ENCODE results near the gene ZNF609.

The ZNF609 gene

DNA sequence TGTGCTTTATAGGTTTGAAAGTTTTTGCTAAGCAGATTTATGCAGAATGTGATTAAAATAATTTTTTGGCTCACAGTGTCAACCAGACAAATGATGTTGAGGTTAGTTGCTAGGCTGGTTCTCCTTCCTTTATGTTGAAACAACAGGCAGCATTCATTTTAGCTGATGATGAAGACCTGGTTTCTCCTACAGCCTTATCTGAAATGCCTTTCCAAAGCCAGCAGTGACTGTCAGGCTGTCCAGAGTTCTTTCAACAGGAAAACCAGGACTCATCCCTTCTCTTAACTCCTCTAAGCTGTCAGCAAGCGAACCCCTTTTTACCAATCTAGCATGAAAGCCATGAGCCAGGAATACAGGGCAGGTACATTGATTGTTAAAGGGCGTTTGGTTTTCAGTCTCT, 84.1 kb downstream of the ZNF609 start:
- DNase-seq (ENCODE audit: low read depth) = no peak

DNA sequence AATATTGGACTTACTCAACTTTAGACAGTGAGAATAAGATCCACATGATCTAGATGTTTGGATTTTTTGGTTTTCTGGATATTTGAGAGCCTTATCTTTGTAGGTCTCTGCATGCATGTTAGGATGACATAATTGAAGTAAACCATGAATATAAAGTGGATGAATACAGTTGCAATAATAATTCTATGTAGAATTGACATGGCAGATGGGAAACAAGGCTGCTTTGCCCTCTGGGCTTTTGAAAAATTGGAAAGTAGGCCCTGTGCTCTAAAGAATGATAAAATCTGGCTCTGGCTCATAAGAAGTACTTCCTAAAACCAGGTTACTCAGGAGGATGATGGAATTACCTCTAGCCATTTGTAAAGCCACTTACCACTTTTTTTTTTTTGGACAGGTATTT, 86.9 kb downstream of the ZNF609 start:
- DNase-seq (ENCODE audit: low read depth) = no peak

DNA sequence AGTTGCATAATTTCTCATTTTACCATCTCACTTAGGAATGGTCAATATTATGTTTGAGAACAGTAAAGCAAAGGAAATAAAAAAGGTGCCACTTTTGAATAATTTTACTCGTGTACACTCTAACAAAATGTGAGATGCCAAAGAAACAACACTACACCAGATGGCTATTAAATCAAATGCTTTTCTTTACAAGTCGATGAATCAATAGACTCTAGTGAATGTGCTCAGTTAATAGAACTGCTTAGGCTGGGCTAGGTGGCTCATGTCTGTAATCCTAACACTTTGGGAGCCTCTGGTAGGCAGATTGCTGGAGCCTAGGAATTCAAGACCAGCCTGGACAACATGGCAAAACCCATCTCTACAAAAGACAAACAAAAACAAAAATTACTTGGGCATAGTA, 87.9 kb downstream of the ZNF609 start:
- no peak for DNase-seq (ENCODE audit: low read depth)

DNA sequence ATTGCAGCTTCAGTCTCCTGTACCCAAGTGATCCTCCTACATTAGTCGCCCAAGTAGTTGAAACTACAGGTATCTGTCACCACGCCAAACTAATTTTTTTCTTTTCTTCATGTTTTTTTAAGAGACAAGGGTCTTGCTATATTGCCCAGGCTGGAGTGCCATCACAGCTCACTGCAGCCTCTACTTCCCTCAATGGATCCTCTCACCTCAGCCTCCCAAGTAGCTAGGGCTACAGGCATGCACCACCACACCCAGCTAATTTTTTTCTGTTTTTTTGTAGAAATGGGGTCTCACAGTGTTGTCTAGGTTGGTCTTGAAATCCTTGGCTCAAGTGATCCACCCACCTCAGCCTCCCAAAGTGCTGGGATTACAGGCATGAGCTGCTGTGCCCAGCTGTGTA, 89.5 kb downstream of the ZNF609 start:
- no peak for DNase-seq (ENCODE audit: low read depth)

DNA sequence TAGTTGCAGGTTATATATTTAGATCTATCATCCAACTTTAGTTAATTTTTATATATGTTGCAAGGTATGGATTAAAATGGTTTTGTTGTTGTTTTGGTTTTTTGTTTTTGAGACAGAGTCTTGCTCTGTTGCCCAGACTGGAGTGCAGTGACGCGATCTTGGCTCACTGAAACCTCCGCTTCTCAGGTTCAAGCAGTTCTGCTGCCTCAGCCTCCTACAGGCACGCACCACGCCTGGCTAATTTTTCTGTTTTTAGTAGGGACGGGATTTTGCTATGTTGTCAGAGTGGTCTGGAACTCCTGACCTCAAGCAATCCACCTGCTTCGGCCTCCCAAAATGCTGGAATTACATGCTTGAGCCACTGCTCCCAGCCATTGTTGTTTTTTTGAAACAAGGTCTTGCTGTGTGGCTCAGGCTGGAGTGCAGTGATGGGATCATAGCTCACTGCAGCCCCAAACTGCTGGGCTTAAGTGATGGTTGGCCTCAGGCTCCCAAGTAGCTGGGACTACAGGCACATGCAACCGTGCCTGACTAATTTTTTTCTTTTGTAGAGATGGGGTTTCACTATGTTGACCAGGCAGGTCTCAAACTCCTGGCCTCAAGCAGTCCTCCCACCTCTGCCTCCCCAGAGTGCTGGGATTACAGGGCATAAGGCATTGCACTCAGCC, 92.0 kb downstream of the ZNF609 start:
- DNase-seq (ENCODE audit: low read depth) = no peak

DNA sequence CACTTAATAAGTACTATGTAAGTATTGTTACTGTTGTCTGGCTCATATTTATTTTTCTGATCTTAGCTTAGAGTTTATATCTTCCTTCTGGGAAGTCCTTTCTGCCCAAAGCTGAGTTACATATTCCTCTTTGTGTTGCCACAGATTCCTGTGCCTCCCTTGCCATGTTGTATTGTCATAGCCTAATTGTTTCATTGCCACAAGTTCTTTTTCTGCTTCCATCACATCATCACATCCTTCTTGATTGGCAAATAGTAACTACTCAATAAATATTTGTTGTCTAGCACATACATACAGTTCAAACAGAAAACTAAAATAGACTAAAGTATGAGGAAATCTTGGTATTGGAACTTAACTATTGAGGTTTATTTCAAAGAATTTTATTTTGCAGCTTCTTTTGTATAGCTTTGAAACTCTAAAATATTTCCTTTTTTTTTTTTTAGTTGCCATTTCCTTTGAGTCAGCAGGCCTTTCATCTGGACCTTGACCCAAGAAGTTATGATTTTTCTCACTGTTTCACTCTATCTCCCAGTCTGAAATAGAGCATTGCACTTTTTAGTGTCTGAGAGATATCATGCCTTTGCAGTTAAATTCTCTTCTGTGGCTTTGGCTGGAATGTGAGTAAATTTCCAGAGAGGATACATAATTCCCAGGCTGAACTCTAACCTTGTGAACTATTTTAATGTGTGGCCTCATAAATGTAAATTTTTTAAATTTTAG, 98.2 kb downstream of the ZNF609 start:
- no peak for DNase-seq (ENCODE audit: low read depth)

DNA sequence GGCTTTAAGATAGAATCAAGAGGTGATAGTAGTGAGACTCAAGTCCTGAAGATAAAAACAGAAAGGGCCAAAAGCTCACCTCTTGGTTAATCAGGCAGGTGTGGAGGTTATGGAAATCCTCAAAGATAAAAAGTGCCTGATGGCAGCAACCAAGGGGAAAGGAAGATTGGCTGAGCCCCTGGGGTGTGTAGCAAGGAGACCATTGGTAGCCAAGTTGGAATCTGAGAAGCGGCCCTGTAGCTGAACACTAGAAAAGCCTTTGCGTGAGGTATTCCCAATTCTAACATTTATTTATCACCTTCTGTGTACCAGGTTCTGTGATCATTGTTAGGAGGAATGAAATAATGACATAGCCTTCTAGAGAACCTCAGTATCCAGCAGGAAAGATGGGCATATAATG, 98.9 kb downstream of the ZNF609 start:
- no peak for DNase-seq (ENCODE audit: low read depth)

DNA sequence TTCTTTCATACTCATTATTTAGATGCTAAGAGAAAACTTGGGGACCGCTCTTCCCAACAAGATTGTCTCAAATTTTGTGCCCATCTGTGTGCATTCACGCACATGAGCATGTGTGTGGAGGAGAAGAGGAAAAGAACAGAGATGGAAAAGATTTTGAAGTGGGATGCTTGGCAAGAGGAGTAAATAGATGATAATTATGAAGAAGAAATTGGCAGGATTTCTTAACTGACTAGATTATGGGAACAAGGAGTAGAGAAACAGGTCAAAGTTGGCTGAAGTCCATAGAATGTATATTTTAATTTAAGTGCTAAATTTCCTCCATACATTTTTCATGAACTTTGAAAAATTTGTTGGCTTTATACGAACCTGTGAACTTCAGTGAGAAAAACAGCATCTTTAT, 100.1 kb downstream of the ZNF609 start:
- no peak for DNase-seq (ENCODE audit: low read depth)

DNA sequence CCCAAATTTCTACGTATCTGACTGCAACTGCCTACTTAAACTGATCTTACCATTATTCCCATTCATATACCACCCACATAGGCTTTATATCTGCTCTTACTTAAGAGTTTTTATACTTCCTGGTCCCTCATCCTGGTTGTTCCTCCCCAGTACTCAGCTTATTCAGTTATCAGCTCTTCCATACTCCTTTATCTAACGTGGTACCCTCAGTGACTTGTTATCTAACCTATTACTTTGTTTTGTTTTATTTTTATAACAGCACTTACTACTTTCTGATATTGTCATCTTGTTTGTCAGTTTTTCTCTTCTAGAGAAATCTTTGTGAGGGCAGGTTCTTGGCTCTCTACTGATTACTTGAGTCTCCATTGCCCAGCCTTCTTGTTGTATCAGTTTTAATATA, 100.6 kb downstream of the ZNF609 start:
- DNase-seq (ENCODE audit: low read depth) = no peak

DNA sequence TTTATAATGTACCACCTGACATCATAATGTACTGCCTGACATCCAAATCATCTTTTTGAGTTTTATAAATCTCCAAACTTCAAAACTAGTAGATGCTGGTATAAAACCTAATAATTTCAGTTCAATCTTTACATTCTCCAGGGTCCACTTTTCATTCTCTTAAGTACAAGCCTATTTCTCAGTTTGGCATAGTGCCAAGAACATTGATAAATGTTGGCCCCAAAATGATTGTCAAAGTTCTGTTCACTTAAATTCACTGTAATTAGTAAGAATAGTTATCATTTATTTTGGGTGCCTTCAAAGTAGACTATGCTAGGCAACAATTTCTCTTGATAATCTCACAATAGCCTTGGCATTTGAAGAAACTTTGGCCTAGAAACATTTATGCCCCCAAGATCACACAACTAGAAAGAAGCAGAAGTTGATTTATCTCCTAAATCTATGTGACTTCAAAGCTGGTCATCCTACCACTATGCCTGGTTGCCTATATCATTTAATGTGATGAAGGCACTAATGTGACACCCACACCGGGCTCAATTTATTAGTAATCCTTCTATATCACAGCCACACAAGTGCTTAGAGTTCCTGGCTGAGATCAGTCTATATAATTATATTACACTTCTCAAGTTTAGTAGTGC, 101.7 kb downstream of the ZNF609 start:
- DNase-seq (ENCODE audit: low read depth) = no peak

DNA sequence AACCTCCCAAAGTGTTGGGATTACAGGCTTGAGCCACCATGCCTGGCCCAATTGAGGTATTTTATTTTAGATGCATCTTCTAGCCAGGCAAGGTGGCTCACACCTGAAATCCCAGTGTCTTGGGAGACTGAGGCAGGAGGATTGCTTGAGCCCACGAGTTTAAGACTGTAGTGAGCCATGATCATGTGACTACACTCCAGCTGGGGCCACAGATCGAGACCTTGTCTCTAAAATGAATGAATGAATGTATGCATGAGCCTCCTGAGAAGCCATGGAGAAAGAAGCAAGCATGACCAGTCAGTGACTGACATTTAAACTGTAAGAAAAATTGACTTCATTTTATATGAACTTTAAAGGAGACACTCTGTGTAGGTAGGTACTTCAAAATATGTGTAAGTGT, 105.7 kb downstream of the ZNF609 start:
- no peak for DNase-seq (ENCODE audit: low read depth)

DNA sequence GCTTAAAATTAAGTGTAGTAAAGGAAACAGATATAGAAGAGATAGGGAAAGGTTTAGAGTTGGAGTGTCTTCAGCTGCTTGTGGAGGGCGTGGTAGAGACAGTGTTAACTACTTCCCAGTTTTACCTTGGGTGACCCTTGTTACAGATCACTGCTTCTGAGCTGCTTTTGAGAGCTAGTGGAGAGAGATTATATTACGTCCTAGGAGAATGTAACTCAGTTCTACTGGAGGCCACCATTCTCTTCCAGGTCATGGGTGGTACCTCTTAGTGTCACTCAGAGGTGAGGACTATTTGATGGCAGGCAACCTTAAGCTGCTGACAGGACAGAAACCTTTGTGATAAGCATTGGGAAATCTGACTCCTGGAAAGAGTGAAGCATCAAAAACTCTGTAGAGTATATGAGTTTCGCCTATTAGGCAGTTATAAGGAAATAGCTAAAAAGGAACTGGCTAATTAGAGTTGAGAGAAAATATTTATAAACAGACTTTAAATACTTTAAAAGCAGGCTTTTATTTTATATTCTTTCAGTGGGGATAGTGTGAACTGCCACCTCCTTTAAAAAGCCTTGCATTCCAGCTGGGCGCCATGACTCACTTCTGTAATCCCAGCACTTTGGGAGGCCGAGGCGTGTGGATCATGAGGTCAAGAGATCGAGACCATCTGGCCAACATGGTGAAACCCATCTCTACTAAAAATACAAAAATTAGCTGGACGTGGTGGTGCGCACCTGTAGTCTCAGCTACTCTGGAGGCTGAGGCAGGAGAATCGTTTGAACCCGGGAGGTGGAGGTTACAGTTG, 106.5 kb downstream of the ZNF609 start:
- DNase-seq (ENCODE audit: low read depth) = no peak

DNA sequence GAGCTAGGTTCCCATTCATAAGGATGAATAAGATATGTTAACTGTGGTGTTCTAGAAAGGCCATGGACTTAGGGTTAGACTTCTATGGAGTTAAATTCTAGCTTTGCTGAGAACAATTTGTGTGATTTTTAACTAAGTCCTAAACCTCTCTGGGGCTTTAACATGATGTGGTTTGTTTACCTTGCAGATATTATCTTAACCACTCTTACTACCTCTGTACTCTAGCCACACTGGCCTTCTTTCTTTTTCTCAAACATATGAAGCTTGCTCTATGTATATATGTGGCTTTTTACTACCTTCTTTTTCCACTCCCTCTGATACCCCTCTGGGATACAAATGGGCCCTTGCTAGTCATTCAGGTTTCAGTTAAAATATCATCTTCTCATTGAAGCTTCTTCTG, 108.4 kb downstream of the ZNF609 start:
- DNase-seq (ENCODE audit: low read depth) = no peak

DNA sequence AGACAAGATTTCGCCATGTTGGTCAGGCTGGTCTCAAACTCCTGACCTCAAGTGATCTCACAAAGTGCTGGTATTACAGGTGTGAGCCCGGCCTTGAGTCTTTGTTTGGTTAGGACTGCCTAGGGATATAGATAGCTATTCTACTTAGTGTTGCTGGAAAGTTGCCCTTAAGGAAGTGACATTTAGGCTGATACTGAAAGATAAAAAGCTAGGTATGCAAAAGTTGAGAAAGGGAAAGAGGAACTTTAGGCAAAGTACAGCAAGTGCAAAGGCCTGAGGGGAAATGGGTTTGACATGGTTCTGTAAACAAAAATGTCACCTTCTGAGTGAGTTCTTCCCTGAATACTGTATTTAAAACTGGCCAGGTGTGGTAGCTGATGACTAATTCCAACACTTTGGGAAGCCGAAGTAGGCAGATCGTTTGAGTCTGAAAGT, 111.5 kb downstream of the ZNF609 start:
- DNase-seq (ENCODE audit: low read depth) = no peak

DNA sequence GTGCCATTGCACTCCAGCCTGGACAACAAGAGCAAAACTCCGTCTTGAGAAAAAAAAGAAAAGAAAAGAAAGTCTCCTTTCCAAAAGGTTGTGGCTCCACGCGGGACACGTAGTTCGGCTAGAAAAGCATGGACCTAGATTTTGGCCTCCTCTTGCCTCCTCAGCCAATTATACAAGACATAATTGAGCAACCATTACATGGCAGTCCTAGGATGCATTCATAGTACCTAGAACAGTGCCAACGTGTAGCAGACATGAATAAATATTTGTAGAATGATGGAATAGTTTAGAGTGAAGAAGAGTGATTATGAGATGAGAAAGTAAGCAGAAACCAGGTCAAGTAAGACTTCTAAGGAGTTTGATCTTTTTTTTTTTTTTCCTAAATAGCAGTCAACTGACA, 112.5 kb downstream of the ZNF609 start:
- no peak for DNase-seq (ENCODE audit: low read depth)

DNA sequence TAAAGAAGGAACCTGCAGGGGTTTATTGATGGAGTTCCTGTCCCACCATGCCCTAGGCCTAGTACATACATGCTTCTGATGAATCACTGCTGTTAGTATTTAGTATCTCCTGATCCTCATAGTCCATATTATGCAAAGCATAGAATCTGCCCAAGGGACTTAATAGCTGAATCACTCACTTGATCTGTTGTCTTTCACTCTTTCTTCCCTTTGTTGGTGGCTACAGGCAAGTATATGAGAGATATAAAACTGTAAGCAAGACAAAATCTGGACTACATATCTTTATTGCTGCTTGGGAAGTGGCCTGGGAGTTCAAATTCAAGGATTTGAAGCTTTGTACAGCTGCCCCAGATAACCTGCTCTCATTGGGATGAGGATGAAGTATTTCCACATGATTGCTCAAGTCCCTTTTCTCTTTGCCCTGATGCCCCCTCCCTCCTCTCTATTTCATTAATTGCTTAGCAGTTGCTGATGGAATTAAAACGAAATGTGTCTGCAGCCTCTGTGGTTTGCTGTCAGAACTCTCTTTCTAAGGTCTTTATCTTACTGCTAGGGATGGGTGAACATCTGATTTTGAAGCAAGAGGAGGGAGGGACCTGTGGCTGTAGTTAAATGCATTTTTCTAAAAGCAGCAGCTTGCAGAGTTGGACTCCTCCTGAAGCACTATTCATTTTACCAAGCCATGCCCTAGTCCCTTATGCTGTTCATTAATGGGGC, 114.1 kb downstream of the ZNF609 start:
- no peak for DNase-seq (ENCODE audit: low read depth)

DNA sequence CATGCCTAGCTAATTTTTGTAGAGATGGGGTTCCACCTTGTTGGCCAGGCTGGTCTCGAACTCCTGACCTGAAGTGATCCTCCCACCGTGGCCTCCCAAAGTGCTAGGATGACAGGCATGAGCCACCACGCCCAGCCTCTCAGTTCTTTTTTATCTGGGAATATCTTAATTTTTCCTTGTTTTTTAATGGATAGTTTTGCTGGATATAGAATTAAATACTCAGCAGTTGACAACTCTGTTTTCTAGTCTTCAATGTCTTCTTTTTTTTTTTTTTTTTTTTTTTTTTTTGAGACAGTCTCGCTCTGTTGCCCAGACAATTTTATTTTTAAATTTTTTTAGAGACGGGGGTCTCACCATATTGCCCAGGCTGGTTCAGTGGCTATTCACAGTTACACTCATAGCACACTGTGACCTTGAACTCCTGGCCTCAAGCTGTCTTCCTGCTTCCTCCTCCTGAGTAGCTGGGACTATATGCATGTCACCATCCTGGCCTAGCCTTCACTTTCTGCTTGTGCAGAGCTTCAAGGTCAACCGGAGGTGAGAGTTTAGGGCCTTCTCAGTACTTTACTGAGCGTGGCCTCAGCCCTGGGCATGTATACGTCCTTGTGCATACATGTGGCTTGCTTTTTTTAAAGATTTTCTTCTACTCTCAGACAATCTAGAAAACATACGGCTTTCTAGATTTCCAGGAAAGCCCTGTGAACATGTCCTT, 120.5 kb downstream of the ZNF609 start:
- no peak for DNase-seq (ENCODE audit: low read depth)

DNA sequence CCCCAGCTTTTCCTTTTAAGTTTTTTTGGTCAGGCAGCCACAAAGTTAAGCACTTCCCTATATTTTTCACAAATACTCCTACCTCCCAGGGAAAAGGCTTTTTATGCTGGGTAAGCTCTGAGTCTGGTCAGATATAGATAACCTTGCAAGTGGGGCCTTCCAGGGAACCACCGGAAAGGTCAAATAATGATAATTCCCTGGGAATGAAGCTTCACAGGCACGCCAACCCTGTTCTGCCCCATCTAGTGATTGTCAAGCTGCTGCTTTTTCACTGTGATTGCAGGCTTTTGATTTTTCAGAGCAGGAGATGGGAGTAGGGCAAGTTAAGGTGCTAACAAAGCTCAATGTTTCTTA, 121.0 kb downstream of the ZNF609 start:
- no peak for DNase-seq (ENCODE audit: low read depth)

DNA sequence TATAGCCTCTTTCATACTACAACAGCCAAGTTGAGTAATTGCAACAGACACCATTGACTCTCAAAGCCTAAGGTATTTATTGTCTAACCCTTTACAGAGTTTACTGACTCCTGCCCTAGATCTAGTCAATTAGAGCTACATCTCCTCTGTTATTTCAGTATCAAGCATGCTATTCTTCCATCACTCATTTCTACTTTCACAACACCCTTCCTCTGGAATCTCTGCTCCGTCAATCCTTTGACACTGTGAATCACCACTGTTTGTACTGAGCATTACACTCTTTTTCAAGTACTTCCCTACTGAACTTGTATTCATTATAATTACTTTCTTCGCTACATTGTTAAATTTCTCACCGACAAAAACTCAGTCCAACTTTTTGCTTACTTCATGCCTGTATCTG, 121.8 kb downstream of the ZNF609 start:
- no peak for DNase-seq (ENCODE audit: low read depth)

DNA sequence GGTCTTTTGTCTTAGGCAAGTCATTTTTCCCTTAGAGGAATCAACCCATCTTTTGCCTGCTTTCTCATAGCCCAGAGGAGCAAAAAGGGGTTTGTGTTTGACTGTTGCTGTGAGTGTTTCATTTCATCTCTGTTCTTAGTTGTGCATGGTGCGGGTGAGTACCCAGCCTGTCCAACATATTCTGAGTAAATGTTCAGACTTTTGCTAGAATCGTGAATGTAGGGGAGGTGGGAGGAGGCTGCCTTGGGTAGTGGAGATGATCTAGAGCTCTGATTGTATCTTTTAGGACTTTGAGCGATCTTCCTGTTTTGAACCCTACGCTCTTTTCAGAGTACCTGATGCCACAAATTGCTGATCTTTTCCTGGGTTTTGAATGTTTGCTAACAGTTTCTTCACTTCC, 123.1 kb downstream of the ZNF609 start:
- DNase-seq (ENCODE audit: low read depth) = no peak

DNA sequence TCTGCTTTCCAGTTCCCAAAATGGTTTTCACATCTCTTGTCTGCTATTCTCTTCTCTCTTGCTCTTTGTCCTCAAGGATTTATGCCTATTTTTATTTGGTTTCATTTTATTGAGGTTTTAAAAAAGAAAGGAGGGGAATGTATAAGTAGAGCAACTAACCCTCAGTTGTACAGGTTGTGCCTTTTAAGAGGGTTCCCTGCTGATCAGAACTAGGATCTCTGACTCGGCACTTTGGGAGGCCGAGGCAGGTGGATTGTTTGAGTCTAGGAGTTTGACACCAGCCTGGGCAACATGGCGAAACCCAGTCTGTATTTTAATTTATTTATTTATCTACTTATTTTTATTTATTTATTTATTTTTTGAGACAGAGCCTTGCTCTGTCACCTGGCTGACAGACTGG, 123.6 kb downstream of the ZNF609 start:
- DNase-seq (ENCODE audit: low read depth) = no peak

All from activated T-cell treated with anti-CD3 and anti-CD28 coated beads for 1 hour (primary cell).